DOHH2 (cell line): ENCODE measurements around the gene MC1R.

Source experiments
- H3F3A ChIP-seq: fragments of 200-600 bp; sonication (generic), shearing (Covaris generic); 2 replicates; pipeline ENCODE4 v1.6.0; 2016; ENCODE audit warnings: antibody characterized with exemption, mild to moderate bottlenecking; ENCODE audit not compliant: control insufficient read depth, insufficient read depth
- H3K27ac ChIP-seq: fragments of 200-600 bp; sonication (generic); 2 replicates; pipeline ENCODE4 v1.5.1; 2014; ENCODE audit warnings: low read depth, mild to moderate bottlenecking, low read length, moderate library complexity
- H3K27me3 ChIP-seq: fragments of 200-600 bp; sonication (generic); 2 replicates; pipeline ENCODE4 v1.6.1; 2014; ENCODE audit warnings: mild to moderate bottlenecking, low read length, mixed read lengths; ENCODE audit not compliant: control insufficient read depth
- H3K36me3 ChIP-seq: fragments of 200-600 bp; sonication (generic); 2 replicates; pipeline ENCODE4 v1.6.1; 2014; ENCODE audit warnings: mild to moderate bottlenecking, low read length, moderate library complexity, mixed read lengths; ENCODE audit not compliant: control insufficient read depth
- H3K4me1 ChIP-seq: fragments of 200-600 bp; sonication (generic); 2 replicates; pipeline ENCODE4 v1.6.1; 2014; ENCODE audit warnings: mild to moderate bottlenecking, low read length, mixed read lengths; ENCODE audit not compliant: control insufficient read depth
- H3K4me2 ChIP-seq: fragments of 200-600 bp; sonication (generic); 2 replicates; pipeline ENCODE4 v1.6.0; 2014; ENCODE audit warnings: mild to moderate bottlenecking, low read length, moderate library complexity
- H3K4me3 ChIP-seq: fragments of 200-600 bp; sonication (generic); 2 replicates; pipeline ENCODE4 v1.5.1; 2014; ENCODE audit warnings: mild to moderate bottlenecking, low read length, mixed read lengths
- H3K79me2 ChIP-seq: fragments of 200-600 bp; sonication (generic); 2 replicates; pipeline ENCODE4 v1.6.1; 2014; ENCODE audit warnings: mild to moderate bottlenecking, low read length, mixed read lengths; ENCODE audit not compliant: control insufficient read depth
- H3K9me2 ChIP-seq: fragments of 200-600 bp; sonication (generic); replicated peaks from 2 replicates; pipeline ENCODE4 v1.6.1; 2014; ENCODE audit warnings: mild to moderate bottlenecking, low read length, mixed read lengths; ENCODE audit not compliant: control insufficient read depth
- H3K9me3 ChIP-seq: fragments of 200-600 bp; sonication (generic); 2 replicates; pipeline ENCODE4 v1.6.1; 2014; ENCODE audit warnings: antibody characterized with exemption, low read length, mixed read lengths; ENCODE audit not compliant: control insufficient read depth, insufficient read depth
- H4K20me1 ChIP-seq: fragments of 200-600 bp; sonication (generic); 2 replicates; pipeline ENCODE4 v1.6.0; 2014; ENCODE audit warnings: low read depth, mild to moderate bottlenecking, antibody characterized with exemption, low read length, moderate library complexity; ENCODE audit not compliant: control insufficient read depth, insufficient read depth
- CTCF ChIP-seq: fragments of 200-600 bp; sonication (generic); IDR thresholded peaks from one replicate; pipeline ENCODE4 v1.5.1; 2014; ENCODE audit warnings: antibody characterized with exemption, mild to moderate bottlenecking, low read depth, low read length; ENCODE audit not compliant: poor library complexity, severe bottlenecking
- EZH2phosphoT487 ChIP-seq: fragments of 200-600 bp; sonication (generic); IDR thresholded peaks from 2 replicates; pipeline ENCODE4 v1.6.1; 2017; ENCODE audit warnings: borderline replicate concordance, mild to moderate bottlenecking, antibody characterized with exemption, low read length, moderate library complexity, mixed read lengths

Gene MC1R

GRCh38 chr16:89905511-89906139 lies 13.0 kb upstream of the MC1R start:
- H3K36me3 ChIP-seq: peaks cover 70% of the 10 kb centered on the region
- TF ChIP-seq CTCF (no peak), EZH2phosphoT487 (no peak)

GRCh38 chr16:89906140-89907025 lies 12.3 kb upstream of the MC1R start:
- Histone ChIP-seq H3K36me3 (peaks cover 71% of the 10 kb centered on the region), H3K79me2 (0 out of 2 replicates have a peak, but pooled peaks cover 6% of the 10 kb centered on the region), H3K4me3 (no peak overlapping the region), H3K9me2 (no peaks in the 10 kb centered on the region), H3K4me1 (peaks cover 27% of the 10 kb centered on the region), H3K4me2 (no peak overlapping the region), H4K20me1 (no peaks in the 10 kb centered on the region), H3F3A (peaks cover 11% of the 10 kb centered on the region), H3K9me3 (peaks cover 7% of the 10 kb centered on the region; the same call in 1 of the 2 replicates), H3K27me3 (no peaks in the 10 kb centered on the region), H3K27ac (no peak overlapping the region)
- TF ChIP-seq EZH2phosphoT487 (no peak), CTCF (no peak)

More at GRCh38 chr16:89905511-89906139, 13.0 kb upstream of the MC1R start:
- peaks cover 11% of the 10 kb centered on the region for H3F3A ChIP-seq
- H3K79me2 ChIP-seq: 0 out of 2 replicates have a peak, but pooled peaks cover 5% of the 10 kb centered on the region
- H3K4me1 ChIP-seq: peaks cover 25% of the 10 kb centered on the region
- H3K9me3 ChIP-seq: peaks cover 7% of the 10 kb centered on the region; the same call in 1 of the 2 replicates
- H3K9me2 ChIP-seq: no peaks in the 10 kb centered on the region
- no peaks in the 10 kb centered on the region for H3K27me3 ChIP-seq
- no peak overlapping the region for H3K27ac ChIP-seq
- H3K4me2 ChIP-seq: no peak overlapping the region
- H4K20me1 ChIP-seq: no peaks in the 10 kb centered on the region
- H3K4me3 ChIP-seq: no peak overlapping the region

- peaks cover 78% of the 10 kb centered on the region for H3K36me3 ChIP-seq
- H3K4me3 ChIP-seq: no peak overlapping the region
- no peaks in the 10 kb centered on the region for H3K27me3 ChIP-seq
- H3F3A ChIP-seq: peaks cover 11% of the 10 kb centered on the region
- no peaks in the 10 kb centered on the region for H4K20me1 ChIP-seq
- H3K9me2 ChIP-seq: no peaks in the 10 kb centered on the region
- no peak overlapping the region for H3K4me2 ChIP-seq
- H3K4me1 ChIP-seq: peaks cover 27% of the 10 kb centered on the region
- peaks cover 7% of the 10 kb centered on the region; the same call in 1 of the 2 replicates for H3K9me3 ChIP-seq
- no peak for TF ChIP-seq CTCF
- TF ChIP-seq EZH2phosphoT487: no peak
- H3K79me2 ChIP-seq: 0 out of 2 replicates have a peak, but pooled peaks cover 6% of the 10 kb centered on the region
- H3K27ac ChIP-seq: no peak overlapping the region
Measured at GRCh38 chr16:89907055-89907814, 11.4 kb upstream of the MC1R start.
